ENCODE measurements around the gene PLEKHN1.
"Not testable (repeated sequence)": the region's sequence is repeated elsewhere in the genome, so short reads cannot be mapped to it uniquely, and the experiment has no call there.

DNA sequence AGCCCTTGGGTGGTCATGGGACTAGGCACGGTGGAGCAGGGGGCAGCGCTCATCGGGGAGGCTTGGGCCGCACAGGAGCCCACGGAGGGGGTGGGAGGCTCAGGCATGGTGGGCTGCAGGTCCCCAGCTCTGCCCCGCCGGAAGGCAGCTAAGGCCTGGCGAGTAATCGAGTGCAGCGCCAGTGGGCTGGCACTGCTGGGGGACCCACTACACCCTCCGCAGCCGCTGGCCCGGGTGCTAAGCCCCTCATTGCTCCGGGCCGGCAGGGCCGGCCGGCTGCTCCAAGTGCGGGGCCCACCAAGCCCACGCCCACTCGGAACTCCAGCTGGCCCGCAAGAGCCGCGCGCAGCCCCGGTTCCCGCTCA lies 52.0 kb downstream of the PLEKHN1 start:
- TF ChIP-seq FOXK2 (IDR thresholded peaks at IDR 0.05); LEF1 (IDR thresholded peaks at IDR 0.05; ENCODE audit: borderline replicate concordance); SUZ12 (IDR thresholded peaks at IDR 0.05); BHLHE40 (IDR thresholded peaks at IDR 0.05; ENCODE audit: borderline replicate concordance); ZNF384 (IDR thresholded peaks at IDR 0.05); FOXM1 (IDR thresholded peaks at IDR 0.05; ENCODE audit: borderline replicate concordance); FOXA1 (IDR thresholded peaks at IDR 0.05); HDGF (IDR thresholded peaks at IDR 0.05; ENCODE audit: borderline replicate concordance); CTBP1 (IDR thresholded peaks at IDR 0.05; ENCODE audit: borderline replicate concordance); ELF4 (IDR thresholded peaks at IDR 0.05): not testable (repeated sequence)
- TF ChIP-seq, protein P1, sequence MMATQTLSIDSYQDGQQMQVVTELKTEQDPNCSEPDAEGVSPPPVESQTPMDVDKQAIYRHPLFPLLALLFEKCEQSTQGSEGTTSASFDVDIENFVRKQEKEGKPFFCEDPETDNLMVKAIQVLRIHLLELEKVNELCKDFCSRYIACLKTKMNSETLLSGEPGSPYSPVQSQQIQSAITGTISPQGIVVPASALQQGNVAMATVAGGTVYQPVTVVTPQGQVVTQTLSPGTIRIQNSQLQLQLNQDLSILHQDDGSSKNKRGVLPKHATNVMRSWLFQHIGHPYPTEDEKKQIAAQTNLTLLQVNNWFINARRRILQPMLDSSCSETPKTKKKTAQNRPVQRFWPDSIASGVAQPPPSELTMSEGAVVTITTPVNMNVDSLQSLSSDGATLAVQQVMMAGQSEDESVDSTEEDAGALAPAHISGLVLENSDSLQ (IDR thresholded peaks at IDR 0.05) = not testable (repeated sequence)

Data from HEK293T (cell line).